C4-2B (cell line): Measurements from ENCODE around the gene SORCS1.

Experiments used
- H3K27ac ChIP-seq: fragments of 450-650 bp; 2 replicates; pipeline ENCODE4 v1.5.1; 2017
- CTCF ChIP-seq: fragments of 450-650 bp; conservative IDR thresholded peaks from 2 replicates; pipeline ENCODE4 v1.5.1; 2017; ENCODE audit warnings: mild to moderate bottlenecking
- ZFX ChIP-seq: fragments of 450-650 bp; IDR thresholded peaks from 2 replicates; pipeline ENCODE4 v1.6.1; 2017

SORCS1 gene

GRCh38 chr10:107051769-107052168 lies 112.7 kb downstream of the SORCS1 start:
- H3K27ac ChIP-seq = no peak overlapping the region
- TF ChIP-seq ZFX (no peak), CTCF (no peak)

GRCh38 chr10:107043461-107043860 lies 121.0 kb downstream of the SORCS1 start:
- H3K27ac ChIP-seq = no peak overlapping the region
- TF ChIP-seq CTCF (no peak), ZFX (no peak)

GRCh38 chr10:107037192-107038122 lies 127.0 kb downstream of the SORCS1 start:
- H3K27ac ChIP-seq = no peak overlapping the region
- TF ChIP-seq ZFX = no peak
- TF ChIP-seq CTCF = no peak

- no peak overlapping the region for H3K27ac ChIP-seq
- TF ChIP-seq ZFX (no peak), CTCF (no peak)
These were observed 130.6 kb downstream of the SORCS1 start for GRCh38 chr10:107033799-107034422.

- no peak overlapping the region for H3K27ac ChIP-seq
- TF ChIP-seq ZFX (no peak), CTCF (no peak)
These were observed 131.7 kb downstream of the SORCS1 start for GRCh38 chr10:107032700-107033401.

GRCh38 chr10:107031931-107032699 lies 132.4 kb downstream of the SORCS1 start:
- H3K27ac ChIP-seq = no peak overlapping the region
- TF ChIP-seq CTCF (no peak), ZFX (no peak)
